GM12878 (cell line): ENCODE data around the gene GPC6. TPM values are rescaled to one million over a fixed set of nuclear protein-coding genes. Genes with fewer than 3 reads are reported as not detected.

Source experiments
- ATAC-seq: fragments of 200-7000 bp; cut with Tn5 transposase; 3 replicates; pipeline ENCODE4 v1.9.1; 2020; ENCODE audit warnings: mild to moderate bottlenecking, moderate library complexity
- BruUV-seq: library from RNA; stranded (reverse); fragments of 400-500 nt; replicated peaks from 2 replicates; lab custom pipeline; 2021; lab: Mats Ljungman, UMichigan
- CTCF ChIA-PET: fragments of 300-600 bp; sonication (Branson Sonifier 250); formaldehyde crosslinking; extraction: SDS; loops from one replicate; lab custom pipeline; 2021; ENCODE audit warnings: inconsistent platforms; lab: Yijun Ruan, JAX
- POLR2A ChIA-PET: fragments of 350-600 bp; formaldehyde crosslinking; extraction: SDS; loops from one replicate; lab custom pipeline; 2021; ENCODE audit warnings: inconsistent platforms; lab: Charles Lee
- RAD21 ChIA-PET: fragments of 300-600 bp; sonication (Branson Sonifier 250); formaldehyde crosslinking; loops from one replicate; lab custom pipeline; 2023; ENCODE audit warnings: antibody characterized with exemption; ENCODE audit not compliant: unreplicated experiment; lab: Charles Lee
- SMC1A ChIA-PET: fragments of 300-600 bp; sonication (Branson Sonifier 250); formaldehyde crosslinking; loops from one replicate; lab custom pipeline; 2023; ENCODE audit not compliant: unreplicated experiment, uncharacterized antibody; lab: Charles Lee
- DNase-seq: peaks from one replicate; pipeline ENCODE4 v3.0.0-alpha.2; 2011; ENCODE audit warnings: low read depth, low spot score
- FAIRE-seq: peaks from 3 replicates; lab custom pipeline; 2011; peaks lifted over from hg19 to GRCh38; lab: Jason Lieb, UNC
- H2AFZ ChIP-seq: 2 replicates; pipeline ENCODE4 v1.6.0; 2011; ENCODE audit warnings: low read depth, low read length, control low read depth; ENCODE audit not compliant: control insufficient read depth
- H3K27ac ChIP-seq: 2 replicates; pipeline ENCODE4 v1.5.1; 2011; ENCODE audit warnings: control low read depth; ENCODE audit not compliant: control insufficient read depth, insufficient read depth
- H3K27me3 ChIP-seq, 2 experiments: replicated peaks in 1 of 2; 2 replicates each; pipeline versions ENCODE4 v1.6.0 to v1.6.1; 2011; ENCODE audit warnings: low read length in 1 of 2; ENCODE audit not compliant: control insufficient read depth in 2 of 2, insufficient read depth in 2 of 2
- H3K36me3 ChIP-seq, 2 experiments: 2 replicates each; pipeline ENCODE4 v1.5.1; 2011; ENCODE audit warnings: low read length in 1 of 2; ENCODE audit not compliant: control insufficient read depth in 2 of 2, insufficient read depth in 2 of 2
- H3K4me1 ChIP-seq: 2 replicates; pipeline ENCODE4 v1.6.1; 2011; ENCODE audit warnings: mild to moderate bottlenecking, low read length, moderate library complexity, mixed read lengths; ENCODE audit not compliant: control insufficient read depth, insufficient read depth
- H3K4me2 ChIP-seq: 2 replicates; pipeline ENCODE4 v1.6.0; 2011; ENCODE audit warnings: control low read depth; ENCODE audit not compliant: control insufficient read depth, insufficient read depth
- H3K4me3 ChIP-seq: fragments of 200-600 bp; sonication (generic); 2 replicates; pipeline ENCODE4 v1.5.1; 2016
- H3K79me2 ChIP-seq: 2 replicates; pipeline ENCODE4 v1.6.0; 2011; ENCODE audit warnings: low read length; ENCODE audit not compliant: control insufficient read depth, insufficient read depth
- H3K9ac ChIP-seq: 2 replicates; pipeline ENCODE4 v1.8.0; 2011; ENCODE audit warnings: low read length, control low read depth, mixed read lengths; ENCODE audit not compliant: control insufficient read depth, insufficient read depth
- H3K9me3 ChIP-seq: replicated peaks from 3 replicates; pipeline ENCODE4 v1.5.1; 2011; ENCODE audit warnings: mild to moderate bottlenecking, low read length; ENCODE audit not compliant: control insufficient read depth, insufficient read depth
- H4K20me1 ChIP-seq: 2 replicates; pipeline ENCODE4 v1.6.0; 2011; ENCODE audit not compliant: control insufficient read depth, insufficient read depth
- ESRRA ChIP-seq: IDR thresholded peaks from 2 replicates; pipeline ENCODE4 v1.6.1; 2012; ENCODE audit warnings: mild to moderate bottlenecking, low read length, improper control_type of control experiment
- MYB ChIP-seq: fragments of 150-350 bp; IDR thresholded peaks from 2 replicates; pipeline ENCODE4 v1.6.1; 2014; ENCODE audit warnings: mild to moderate bottlenecking, low read depth, low read length, borderline replicate concordance
- NR2F1 ChIP-seq: fragments of 450-650 bp; conservative IDR thresholded peaks from 2 replicates; pipeline ENCODE4 v1.6.1; 2017; ENCODE audit warnings: mild to moderate bottlenecking
- WGBS: methylation state at CpG from one replicate; pipeline ENCODE4 v1.1.6; 2016; ENCODE audit warnings: low lambda C conversion rate; ENCODE audit not compliant: insufficient replicate concordance, insufficient coverage; ENCODE audit errors: missing lambda C conversion rate; 5-methylcytosine and 5-hydroxymethylcytosine counted together
- in situ Hi-C: fragments of 300-500 bp; cut with MboI; formaldehyde crosslinking; loops from 9 replicates; pipeline ENCODE4 v1.14.3; 2018; ENCODE audit warnings: mixed read lengths
- intact Hi-C: fragments of 100-400 bp; cut with micrococcal nuclease; formaldehyde crosslinking; loops from one replicate; pipeline ENCODE4 v1.14.2; 2022; ENCODE audit not compliant: unreplicated experiment
- polyA plus RNA-seq, 11 experiments: library from polyadenylated mRNA; depleted of rRNA in 4 of 11; unstranded in 6 of 11; stranded (reverse) in 5 of 11; fragments of >200 nt; fragmentation: Nextera tagmentation in 4 of 11; fragmentation: Illumina TruSeq in 1 of 11; extraction: Ambion mirVana in 4 of 11; extraction: Trizol in 1 of 11; gene quantifications; 1 replicate in 1 of 11; 2 replicates in 10 of 11; pipeline versions ENCODE4 v1.2.1 to v1.2.3, GENCODE V29; 2011 to 2016; ENCODE audit warnings: inconsistent platforms in 2 of 11, missing spikeins in 2 of 11, low read depth in 1 of 11
- total RNA-seq, 4 experiments: library from RNA; depleted of rRNA in 3 of 4; stranded (reverse); fragments of >200 nt in 3 of 4; fragmentation: Illumina TruSeq in 1 of 4; extraction: Trizol in 1 of 4; gene quantifications; 2 replicates each; pipeline versions ENCODE4 v1.2.1 to v1.2.3, GENCODE V29; 2013 to 2021
- TF ChIP-seq, protein P1 (sequence below): fragments of 450-650 bp; IDR thresholded peaks from 2 replicates; pipeline ENCODE4 v1.6.1; 2014; ENCODE audit warnings: mild to moderate bottlenecking

GPC6 gene
- total and polyA plus RNA-seq, 10 of the 15 experiments (the other 5 are each of a cell fraction or from before 2014, with no cell fraction given), result 0.03 to 0.04 (median 0.03) TPM; not detected in 7

DNA sequence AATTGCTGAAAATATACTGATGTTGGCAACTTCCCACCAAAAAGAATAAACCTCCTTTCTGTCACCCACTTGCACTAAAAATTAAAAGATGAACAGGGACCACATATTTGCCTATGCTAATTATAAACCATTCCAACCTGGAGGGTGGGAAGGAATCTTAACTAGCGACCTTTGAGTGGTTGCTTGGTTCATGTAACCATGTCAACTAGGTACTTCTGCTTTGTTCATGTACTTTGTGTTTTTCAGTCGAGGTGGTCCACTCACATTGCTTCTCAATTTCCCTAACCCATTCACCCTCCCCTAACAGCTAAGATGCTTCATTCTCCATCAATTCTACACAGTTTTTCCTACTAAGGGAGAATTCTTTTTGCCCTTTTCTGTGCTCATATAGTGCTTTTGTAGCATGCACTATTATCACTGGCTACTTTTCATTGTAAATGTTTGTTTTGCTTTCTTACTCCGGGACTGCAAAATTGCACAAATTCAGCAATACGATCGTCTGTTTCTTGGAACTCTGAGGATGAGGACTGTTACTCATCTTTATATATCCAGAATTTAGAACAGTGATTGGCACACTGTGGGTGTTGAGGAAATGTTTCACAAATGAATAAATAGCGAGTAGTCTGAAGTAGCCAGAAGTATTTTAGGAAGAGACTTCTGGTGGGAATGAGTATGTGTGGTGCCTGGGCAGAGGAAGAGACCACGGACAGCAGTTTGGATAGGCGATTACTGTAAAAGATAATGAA lies 187.5 kb downstream of the GPC6 start:
- Histone ChIP-seq H3K36me3 (no peaks in the 10 kb centered on the region), H3K4me2 (no peak overlapping the region), H3K4me1 (no peaks in the 10 kb centered on the region), H3K27ac (no peak overlapping the region), H3K27me3 (no peaks in the 10 kb centered on the region), H2AFZ (no peak overlapping the region), H3K9ac (no peak overlapping the region), H4K20me1 (no peaks in the 10 kb centered on the region), H3K4me3 (no peak overlapping the region), H3K79me2 (no peaks in the 10 kb centered on the region), H3K9me3 (no peaks in the 10 kb centered on the region)
- FAIRE-seq (no peak), ATAC-seq (no peak), DNase-seq (no peak)
- in situ Hi-C loops, result no loop called here
- intact Hi-C loops, result no loop called here
- BruUV-seq, result no TSS peak
- CTCF ChIA-PET, result no interaction called here
- no peak for TF ChIP-seq ESRRA
- TF ChIP-seq, protein P1, sequence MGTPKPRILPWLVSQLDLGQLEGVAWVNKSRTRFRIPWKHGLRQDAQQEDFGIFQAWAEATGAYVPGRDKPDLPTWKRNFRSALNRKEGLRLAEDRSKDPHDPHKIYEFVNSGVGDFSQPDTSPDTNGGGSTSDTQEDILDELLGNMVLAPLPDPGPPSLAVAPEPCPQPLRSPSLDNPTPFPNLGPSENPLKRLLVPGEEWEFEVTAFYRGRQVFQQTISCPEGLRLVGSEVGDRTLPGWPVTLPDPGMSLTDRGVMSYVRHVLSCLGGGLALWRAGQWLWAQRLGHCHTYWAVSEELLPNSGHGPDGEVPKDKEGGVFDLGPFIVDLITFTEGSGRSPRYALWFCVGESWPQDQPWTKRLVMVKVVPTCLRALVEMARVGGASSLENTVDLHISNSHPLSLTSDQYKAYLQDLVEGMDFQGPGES, result no peak
- POLR2A ChIA-PET, result no interaction called here
- RAD21 ChIA-PET, result no interaction called here
- WGBS, result 34% methylated on average over 8 of the region's 8 CpGs
- SMC1A ChIA-PET, result no interaction called here

DNA sequence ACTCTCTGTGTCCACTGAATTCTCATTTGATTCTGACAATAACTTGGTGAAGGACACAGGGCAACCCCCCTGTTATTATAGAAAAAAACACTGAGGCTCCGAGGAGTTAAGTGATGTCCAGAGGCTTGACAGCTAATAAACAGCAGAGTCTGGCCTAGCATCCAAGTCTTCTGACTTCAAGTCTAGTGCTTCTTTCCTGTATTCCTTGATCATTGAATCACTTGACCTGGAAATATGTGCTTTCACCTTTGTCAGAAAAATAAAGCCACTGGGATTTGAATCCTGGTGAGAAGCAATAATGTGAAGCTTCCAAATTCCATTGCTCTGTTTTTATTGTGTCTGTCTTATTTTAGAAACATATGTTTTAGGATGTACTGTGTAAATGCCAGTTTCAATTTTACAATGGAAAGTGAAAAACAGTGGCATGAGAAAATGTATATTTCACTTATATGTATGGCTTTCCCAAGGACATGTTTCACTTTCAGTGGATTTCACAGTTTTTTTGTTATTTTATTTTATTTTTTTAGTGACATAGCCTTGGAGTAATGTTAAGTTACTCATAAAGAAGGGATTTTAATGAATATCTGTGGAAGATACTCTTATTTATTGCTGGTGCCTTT lies 190.2 kb downstream of the GPC6 start:
- DNase-seq, result no peak
- H3K79me2 ChIP-seq, result no peaks in the 10 kb centered on the region
- TF ChIP-seq MYB (no peak), NR2F1 (no peak)
- no peaks in the 10 kb centered on the region for H3K4me1 ChIP-seq
- no peaks in the 10 kb centered on the region for H3K36me3 ChIP-seq
- POLR2A ChIA-PET, result no interaction called here
- in situ Hi-C loops, result no loop called here
- WGBS, result 37% methylated on average over 1 of the region's 1 CpG
- no peaks in the 10 kb centered on the region for H4K20me1 ChIP-seq
- no peak overlapping the region for H3K4me3 ChIP-seq
- H3K4me2 ChIP-seq, result no peak overlapping the region
- RAD21 ChIA-PET, result no interaction called here
- CTCF ChIA-PET, result no interaction called here
- H3K27me3 ChIP-seq, result no peaks in the 10 kb centered on the region
- SMC1A ChIA-PET, result no interaction called here
- H2AFZ ChIP-seq, result no peak overlapping the region
- intact Hi-C loops, result no loop called here
- ATAC-seq, result no peak
- no TSS peak for BruUV-seq
- no peak for FAIRE-seq
- H3K9me3 ChIP-seq, result no peaks in the 10 kb centered on the region
- H3K27ac ChIP-seq, result no peak overlapping the region
- H3K9ac ChIP-seq, result no peak overlapping the region
